K562 (cell line): ENCODE results near the gene FAM174B. TPM values are rescaled to one million over a fixed set of nuclear protein-coding genes. Genes with fewer than 3 reads are reported as not detected.

Experiments
- CLOCK ChIP-seq: fragments of 250-450 bp; sonication (Bioruptor Pico); IDR thresholded peaks from 2 replicates; pipeline ENCODE4 v1.4.0; 2020; ENCODE audit warnings: mild to moderate bottlenecking, moderate library complexity, borderline replicate concordance
- DMBX1 ChIP-seq: fragments of 250-450 bp; sonication (Bioruptor Pico); IDR thresholded peaks from 2 replicates; pipeline ENCODE4 v1.8.0; 2022; ENCODE audit warnings: inconsistent platforms, mild to moderate bottlenecking, moderate library complexity, borderline replicate concordance
- ELF1 ChIP-seq: fragments of 200-800 bp; sonication (Bioruptor generic); IDR thresholded peaks from 2 replicates; pipeline ENCODE4 v1.6.1; 2016; ENCODE audit warnings: missing genetic modification characterization, missing compliant biosample characterization
- HNRNPK ChIP-seq: fragments of 200-400 bp; formaldehyde crosslinking; IDR thresholded peaks from one replicate; pipeline ENCODE4 v1.6.1; 2018; ENCODE audit warnings: mild to moderate bottlenecking, low read depth, low read length; ENCODE audit not compliant: poor library complexity, severe bottlenecking
- MNT ChIP-seq, 2 experiments: fragments of 450-650 bp; conservative IDR thresholded peaks; 2 replicates each; pipeline ENCODE4 v1.6.1; 2017; ENCODE audit warnings: mild to moderate bottlenecking in 2 of 2, moderate library complexity in 2 of 2
- POLR2A ChIP-seq: fragments of 450-650 bp; conservative IDR thresholded peaks from 2 replicates; pipeline ENCODE4 v1.6.1; 2016
- POLR3A ChIP-seq: IDR thresholded peaks from 2 replicates; pipeline ENCODE4 v1.6.1; 2011; ENCODE audit warnings: borderline replicate concordance, mild to moderate bottlenecking, moderate library complexity; ENCODE audit not compliant: insufficient read length, insufficient read depth; ENCODE audit errors: extremely low read depth
- RAD51 ChIP-seq: fragments of 450-650 bp; IDR thresholded peaks from 2 replicates; pipeline ENCODE4 v1.7.1; 2016; ENCODE audit warnings: low read depth, mild to moderate bottlenecking, borderline replicate concordance
- TFE3 ChIP-seq: fragments of 450-650 bp; formaldehyde crosslinking; IDR thresholded peaks from 2 replicates; pipeline ENCODE4 v1.4.0; 2020; ENCODE audit warnings: mild to moderate bottlenecking, mixed read lengths
- polyA plus RNA-seq, 8 experiments: library from polyadenylated mRNA; depleted of rRNA in 4 of 8; stranded (reverse) in 5 of 8; unstranded in 3 of 8; fragments of >200 nt; fragmentation: Nextera tagmentation in 2 of 8; fragmentation: Illumina TruSeq in 1 of 8; extraction: Ambion mirVana in 2 of 8; extraction: Trizol in 1 of 8; gene quantifications; 2 replicates each; pipeline versions ENCODE4 v1.2.1 to v1.2.3, GENCODE V29; 2011 to 2014; ENCODE audit warnings: inconsistent platforms in 1 of 8, missing spikeins in 1 of 8
- total RNA-seq, 7 experiments: library from RNA; depleted of rRNA in 6 of 7; stranded (reverse); fragments of >200 nt in 6 of 7; fragmentation: Illumina TruSeq in 2 of 7; extraction: Trizol in 2 of 7; gene quantifications; 2 replicates each; pipeline versions ENCODE4 v1.2.1 to v1.2.3, GENCODE V29; 2011 to 2021; ENCODE audit warnings: low replicate concordance in 1 of 7

Gene FAM174B
- total and polyA plus RNA-seq, 9 of the 15 experiments (the other 6 are each of a cell fraction or from before 2014, with no cell fraction given), result 0.39 to 2.7 (median 1.9) TPM; not detected in 1

- no peak for TF ChIP-seq CLOCK (CRISPR knock-in tag)
- TF ChIP-seq ELF1 (tag), result no peak
- no peak for TF ChIP-seq DMBX1 (CRISPR knock-in tag)
- peak; percentile 66 for TF ChIP-seq TFE3 (CRISPR knock-in tag)
- TF ChIP-seq MNT (conservative IDR thresholded peaks at IDR 0.05), result no peak
- no peak for TF ChIP-seq POLR3A
- TF ChIP-seq HNRNPK, result no peak
- no peak for TF ChIP-seq POLR2A
- TF ChIP-seq RAD51, result peak; percentile 38; the same call in 1 of the 2 replicates
Observed at GRCh38 chr15:92677999-92678398, 22.4 kb upstream of the FAM174B start (continued).
